Ecto neural progenitor cell (in vitro differentiated cells): ENCODE data around the gene MOB4.
"Not testable (repeated sequence)": the region's sequence is repeated elsewhere in the genome, so short reads cannot be mapped to it uniquely, and the experiment has no call there.

Experiments used
- DNase-seq: peaks from one replicate; pipeline ENCODE4 v3.0.0-alpha.2; 2018; ENCODE audit warnings: low spot score

The MOB4 gene

DNA sequence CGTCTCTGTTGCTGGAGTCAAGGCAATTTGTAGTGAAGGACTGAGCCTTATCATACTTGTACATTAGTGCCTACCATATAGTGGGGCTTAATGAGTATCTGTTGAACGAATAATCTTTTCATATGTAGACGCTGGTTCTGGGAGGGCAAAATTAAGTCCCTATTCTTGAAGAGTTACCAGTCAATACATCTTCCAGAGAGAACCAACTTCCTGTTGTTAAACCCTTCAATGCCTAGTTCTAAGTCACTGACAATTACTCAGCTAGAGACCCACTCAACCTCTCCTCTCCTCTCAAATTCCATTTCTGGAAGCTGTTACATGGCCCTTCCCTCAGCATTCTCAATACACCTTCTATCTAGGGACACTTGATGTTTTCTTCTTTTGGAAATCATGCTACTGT is 1.1 kb upstream of the MOB4 start:
- no peak for DNase-seq

DNA sequence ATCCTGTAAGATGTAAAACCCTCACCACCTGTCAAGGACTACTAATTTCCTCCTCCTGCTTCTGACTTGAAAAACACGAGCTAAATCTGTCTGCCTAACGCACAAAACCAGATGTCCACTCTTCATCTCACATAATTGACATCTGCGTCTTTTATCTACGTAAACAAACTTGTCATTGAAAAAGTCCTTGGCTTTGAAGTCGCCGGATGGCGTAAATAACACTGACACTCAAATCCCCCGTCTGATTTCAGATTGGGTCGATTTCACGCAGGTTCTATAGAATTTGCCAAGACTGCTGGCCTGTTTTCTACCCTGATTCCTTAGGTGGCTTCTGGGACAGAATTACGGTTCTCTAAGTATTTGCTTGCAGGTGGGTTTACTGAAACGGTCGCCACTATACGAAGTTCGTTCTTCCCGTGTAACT is 539 bp upstream of the MOB4 start:
- no peak for DNase-seq

DNA sequence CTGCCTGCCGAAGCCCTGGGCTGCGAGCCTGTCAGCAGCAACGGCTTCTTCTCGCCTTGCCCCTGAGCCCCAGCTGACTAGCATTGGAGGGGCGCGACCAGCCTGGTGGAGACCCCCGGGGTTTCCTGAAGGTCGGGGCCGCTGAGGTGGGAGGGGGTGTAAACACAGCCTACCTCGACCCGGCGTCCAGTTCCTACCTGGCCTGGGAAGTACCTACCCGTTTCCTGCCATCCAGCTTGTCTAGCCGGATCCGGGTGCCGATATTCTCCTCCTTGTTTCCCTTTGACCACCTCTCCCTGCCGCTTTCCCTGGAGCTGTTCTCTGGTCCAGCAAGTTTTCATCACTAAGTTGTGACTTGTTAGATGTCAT is 511 bp downstream of the MOB4 start:
- no peak for DNase-seq

DNA sequence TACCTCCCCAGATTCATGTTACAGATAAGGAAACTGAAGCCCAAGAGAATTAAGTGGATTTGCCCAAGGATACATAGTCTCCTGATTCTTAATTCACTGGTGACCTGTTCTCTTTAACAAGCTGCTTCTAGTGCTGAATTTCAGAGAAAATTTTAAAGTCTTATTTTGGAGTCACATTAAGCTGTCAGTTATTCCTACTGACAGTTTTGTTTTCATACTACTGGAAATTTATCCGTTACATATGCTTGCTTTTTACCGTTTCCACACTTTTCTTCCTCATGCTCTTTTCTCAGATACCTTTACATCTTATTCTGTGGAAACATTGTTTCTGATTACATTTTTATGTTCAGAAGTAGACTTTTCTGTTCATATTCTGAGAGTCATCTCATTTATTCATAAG is 1.3 kb downstream of the MOB4 start:
- DNase-seq, result no peak

DNA sequence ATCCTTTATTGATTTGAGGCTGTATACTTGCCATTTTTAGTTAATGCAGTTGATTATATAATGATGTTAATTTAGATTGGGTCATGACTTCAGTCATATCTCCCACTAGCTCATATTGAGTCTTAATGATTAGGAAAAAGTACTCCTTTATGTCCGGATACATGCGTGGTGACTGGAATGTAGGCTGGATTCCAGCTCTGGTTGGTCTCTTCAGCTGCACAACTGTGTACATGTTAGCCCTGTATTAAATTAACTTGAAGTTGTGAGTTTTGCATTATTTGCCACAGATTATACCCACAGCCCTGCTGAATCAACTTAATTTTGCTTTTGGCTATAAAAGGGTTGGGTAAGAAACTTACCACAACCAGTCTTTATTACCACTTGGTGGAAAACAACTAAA is 22.5 kb downstream of the MOB4 start:
- DNase-seq, result no peak

DNA sequence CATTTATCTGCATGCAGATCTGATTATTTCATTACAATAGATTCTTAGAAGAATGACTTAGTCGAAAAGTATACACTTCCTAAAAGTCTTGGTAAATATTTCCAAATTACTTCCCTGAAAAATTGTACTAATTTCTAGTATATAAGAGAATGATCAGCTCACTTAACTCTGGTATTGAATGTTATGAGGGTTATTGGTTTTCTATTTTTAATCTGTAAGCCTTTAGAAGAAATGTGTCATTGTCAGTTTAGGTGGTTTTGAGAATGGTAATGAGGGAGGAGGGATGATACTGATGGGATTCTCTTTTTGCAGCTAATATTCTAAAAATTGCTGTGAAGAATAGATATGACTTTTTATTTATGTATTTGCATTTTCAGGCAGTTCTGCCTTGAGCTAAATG is 23.9 kb downstream of the MOB4 start:
- DNase-seq, result no peak

DNA sequence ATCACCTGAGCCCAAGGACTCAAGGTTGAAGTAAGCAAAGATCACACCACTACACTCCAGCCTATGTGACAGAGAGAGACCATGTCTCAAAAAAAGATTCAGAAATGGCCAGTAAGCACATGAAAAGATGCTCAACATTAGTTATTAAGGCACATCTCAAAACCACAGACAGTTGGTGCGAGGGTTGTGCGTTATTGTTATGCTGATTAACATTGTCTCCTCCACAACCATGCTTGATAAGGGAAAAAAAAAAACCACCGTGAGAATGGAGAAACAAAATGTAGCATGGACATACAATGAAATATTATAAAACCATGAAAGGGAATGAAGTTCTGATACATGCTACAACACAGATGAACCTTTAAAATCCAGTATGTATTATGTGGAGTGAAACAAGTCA is 27.3 kb downstream of the MOB4 start:
- DNase-seq, result no peak

DNA sequence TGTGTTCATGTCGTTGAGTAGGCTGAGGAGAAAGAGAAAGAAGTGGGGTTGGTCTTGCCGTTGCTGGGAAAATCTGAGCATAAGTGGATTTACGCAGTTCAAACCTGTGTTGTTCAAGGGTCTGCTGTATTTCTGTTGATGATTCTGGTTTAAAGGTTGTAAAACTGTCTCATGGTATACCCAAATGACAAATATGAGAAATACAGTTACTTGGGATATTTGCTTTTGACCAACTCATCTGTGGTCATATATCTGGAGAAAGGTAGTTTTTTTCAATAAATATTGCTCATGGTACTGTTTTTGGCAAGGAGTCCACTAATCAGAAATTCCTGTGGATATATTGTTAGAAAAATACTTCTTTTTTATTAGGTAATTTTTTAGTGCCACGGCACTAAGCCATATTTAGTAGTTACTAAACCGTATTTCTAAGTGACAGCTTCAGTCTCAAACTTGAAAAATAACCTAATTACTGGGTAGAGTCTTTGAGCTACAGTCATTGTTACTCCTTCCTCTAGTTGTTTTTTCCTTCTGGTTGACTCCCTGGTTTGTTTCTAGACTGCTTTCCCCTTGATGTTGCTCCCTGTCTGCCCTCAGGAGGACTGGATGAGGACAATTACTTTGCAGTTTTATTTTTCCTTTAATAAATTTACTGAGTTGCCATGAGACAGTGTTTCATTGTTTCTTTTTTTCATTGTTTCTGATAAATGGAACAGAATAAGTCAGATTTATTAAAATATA is 31.5 kb downstream of the MOB4 start:
- DNase-seq, result no peak

DNA sequence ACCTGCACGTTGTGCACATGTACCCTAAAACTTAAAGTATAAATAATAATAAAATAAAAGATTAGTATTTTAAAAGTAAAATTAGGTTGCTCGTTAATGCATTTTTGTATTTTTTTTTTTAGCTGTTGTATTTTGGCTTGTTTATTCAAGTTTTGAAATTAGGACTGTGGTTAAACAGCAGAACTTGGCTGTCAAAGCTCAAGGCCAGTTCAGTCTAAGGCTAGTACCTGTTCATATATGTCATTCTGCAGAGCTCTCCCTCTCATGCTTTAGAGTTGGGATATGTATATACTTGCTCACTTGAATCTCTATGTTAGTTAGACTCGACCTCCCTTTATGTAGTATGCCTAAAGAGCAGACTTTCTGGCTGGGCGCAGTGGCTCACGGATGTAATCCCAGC is 32.7 kb downstream of the MOB4 start:
- no peak for DNase-seq

DNA sequence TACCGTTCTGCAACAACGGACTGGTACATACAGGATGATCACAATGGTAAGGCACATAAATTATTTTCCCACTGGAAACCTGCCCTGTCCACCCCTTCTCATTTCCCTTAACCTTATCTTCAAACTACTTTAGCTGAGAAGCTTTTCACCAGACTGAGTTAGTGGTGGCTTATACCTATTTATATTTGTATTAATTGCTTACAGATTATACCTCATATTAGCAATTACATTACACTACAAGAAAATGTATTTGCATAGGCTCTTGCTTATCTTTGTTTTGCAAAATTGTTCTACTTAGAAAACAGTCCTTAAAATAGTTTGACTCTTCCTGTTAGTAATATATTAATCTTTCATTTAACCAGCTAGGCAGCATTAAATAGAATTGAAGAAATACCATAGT is 35.4 kb downstream of the MOB4 start:
- not testable (repeated sequence) for DNase-seq

DNA sequence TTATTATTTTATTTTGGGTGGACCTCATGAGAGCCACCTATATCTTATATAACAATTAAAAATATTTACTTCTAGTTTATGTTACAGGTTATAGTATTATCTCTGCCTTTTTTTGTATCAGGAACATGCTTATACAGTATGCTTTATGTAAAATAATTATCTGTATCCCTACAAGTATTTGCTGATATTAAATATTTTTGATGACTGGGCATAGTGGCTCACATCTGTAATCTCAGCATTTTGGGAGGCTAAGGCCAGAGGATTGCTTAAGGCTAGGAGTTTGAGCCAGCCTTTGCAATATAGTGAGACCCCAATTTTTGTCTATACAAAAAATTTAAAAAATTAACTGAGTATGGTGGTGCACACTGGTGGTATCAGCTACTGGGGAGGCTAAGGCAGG is 39.6 kb downstream of the MOB4 start:
- DNase-seq, result no peak

DNA sequence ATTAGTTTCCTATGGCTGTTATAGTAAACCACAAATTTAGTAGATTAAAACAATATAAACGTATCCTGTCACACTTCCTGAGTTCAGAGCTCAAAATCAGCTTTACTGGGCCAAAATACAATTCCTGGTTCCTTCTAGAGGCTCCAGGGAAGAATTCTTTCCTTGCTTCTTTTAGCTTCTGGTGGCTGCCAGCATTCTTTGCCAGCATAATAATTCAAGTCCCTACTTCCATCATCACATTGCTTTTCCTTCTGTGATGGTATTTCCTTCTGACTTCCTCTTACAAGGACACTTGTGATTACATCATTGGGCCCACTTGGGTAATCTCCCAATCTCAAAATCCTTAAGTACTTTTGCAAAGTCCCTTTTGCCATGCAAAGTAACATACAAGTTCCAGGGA is 40.6 kb downstream of the MOB4 start:
- DNase-seq, result no peak

DNA sequence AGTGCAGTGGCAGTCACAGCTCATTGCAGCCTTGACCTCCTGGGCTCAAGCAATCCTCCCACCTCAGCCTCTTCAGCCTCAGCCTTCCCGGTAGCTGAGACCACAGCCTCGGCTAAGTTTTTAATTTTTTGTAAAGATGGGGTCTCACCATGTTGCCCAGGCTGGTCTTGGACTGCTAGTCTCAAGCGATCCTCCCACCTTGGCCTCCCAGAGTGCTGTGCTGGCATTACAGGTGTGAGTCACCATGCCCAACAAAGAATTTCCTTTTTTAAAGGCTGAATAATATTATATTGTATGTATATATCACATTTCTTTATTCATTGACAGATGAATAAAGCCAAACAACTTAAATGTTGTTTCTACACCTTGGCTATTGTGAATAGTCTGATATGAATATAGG is 42.5 kb downstream of the MOB4 start:
- no peak for DNase-seq

DNA sequence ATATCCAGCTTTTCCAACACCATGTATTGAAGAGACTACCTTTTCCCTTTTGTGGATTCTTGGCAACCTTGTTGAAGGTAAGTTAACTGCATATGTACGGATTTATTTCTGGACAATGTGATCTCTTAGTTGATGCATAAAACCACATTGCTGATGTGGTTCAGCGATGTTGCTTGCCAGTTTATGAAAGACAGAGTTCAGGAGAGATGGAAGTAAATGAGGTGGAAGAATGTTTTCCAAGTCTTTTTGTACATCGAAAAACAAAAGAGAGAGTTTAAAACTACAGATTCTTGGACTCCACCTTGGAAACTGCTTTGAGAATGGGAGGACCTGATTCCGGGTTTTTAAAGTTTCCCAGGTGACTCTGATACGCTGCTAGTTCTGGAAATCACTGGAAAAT is 43.8 kb downstream of the MOB4 start:
- DNase-seq, result no peak

DNA sequence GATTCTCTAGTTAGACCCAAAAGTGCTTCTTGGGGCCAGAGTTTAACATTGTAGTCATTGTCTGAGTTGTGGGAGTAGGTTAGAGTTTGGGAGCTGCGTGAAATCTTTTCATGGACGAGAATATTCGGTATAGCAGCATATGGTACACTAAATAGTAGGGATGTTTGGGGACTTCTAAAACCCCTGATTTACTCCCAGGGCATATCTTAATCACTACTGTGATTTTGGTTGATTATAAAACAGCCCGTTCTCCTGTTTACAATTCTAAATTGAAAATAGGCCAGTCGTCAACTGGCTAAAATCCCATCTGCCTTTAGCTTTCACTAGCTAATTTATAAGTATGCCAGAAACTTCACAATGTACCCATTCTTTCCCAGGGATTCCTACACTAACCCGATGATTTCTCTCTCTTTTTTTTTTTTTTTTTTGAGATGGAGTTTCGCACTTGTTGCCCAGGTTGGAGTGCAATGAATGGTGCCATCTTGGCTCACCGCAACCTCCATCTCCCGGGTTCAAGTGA is 44.3 kb downstream of the MOB4 start:
- no peak for DNase-seq

DNA sequence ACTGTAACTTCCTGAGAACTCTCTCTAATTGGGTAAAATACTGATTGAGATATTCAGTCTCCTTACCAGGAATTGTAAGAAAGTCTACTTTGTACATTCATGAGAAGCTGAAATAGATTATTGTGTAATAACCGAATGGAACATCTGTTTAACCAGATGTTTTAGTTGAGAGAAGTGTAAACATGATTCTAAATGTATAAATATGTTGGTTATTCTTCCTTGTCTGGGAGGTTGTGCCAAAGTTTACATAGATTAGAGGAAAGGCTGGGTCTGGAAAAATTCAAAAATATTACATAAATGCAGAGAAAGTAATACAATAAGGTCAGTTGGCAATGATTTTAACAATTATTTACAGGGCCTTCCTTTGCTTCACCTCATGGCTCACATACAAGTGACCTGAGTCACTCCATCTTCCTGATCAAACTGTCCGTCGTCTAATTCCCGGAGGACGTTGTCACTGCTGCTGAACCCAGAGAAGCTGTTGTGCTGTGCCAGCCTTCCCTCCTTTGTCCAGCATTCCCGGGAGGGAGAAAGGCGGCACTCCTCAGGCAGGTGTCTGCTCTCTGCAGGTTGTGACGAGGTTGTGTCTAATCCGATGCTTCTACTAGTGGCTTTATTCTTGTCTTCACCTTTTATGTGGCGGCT is 55.9 kb downstream of the MOB4 start:
- DNase-seq, result no peak

DNA sequence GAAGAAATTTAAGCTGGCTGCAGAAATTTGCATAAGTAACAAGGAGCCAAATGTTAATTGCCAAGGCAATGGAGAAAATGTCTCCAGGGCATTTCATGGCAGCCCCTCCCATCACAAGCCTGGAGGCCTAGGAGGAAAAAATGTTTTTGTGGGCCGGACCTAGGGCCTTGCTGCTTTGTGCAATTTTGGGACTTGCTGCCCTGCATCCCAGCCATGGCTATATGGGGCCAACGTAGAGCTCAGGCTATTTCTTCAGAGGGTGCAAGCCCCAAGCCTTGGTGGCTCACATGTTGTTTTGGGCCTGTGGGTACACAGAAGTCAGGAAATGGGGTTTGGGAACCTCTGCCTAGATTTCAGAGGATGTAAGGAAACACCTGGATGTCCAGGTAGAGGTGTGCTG is 57.7 kb downstream of the MOB4 start:
- no peak for DNase-seq

DNA sequence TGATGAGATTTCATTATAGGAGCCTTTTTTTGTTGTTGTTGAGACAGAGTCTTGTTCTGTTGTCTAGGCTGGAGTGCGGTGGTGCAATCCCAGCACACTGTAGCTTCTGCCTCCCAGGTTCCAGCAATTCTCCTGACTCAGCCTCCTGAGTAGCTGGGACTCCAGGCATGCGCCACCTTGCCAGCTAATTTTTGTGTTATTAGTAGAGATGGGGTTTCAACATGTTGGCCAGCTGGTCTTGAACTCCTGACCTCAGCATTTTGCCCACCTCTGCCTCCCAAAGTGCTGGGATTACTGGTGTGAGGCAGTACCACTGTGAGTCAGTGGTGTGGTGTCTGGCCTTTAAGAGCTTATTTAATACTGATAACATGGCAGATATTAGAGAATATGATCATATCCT is 60.1 kb downstream of the MOB4 start:
- no peak for DNase-seq

DNA sequence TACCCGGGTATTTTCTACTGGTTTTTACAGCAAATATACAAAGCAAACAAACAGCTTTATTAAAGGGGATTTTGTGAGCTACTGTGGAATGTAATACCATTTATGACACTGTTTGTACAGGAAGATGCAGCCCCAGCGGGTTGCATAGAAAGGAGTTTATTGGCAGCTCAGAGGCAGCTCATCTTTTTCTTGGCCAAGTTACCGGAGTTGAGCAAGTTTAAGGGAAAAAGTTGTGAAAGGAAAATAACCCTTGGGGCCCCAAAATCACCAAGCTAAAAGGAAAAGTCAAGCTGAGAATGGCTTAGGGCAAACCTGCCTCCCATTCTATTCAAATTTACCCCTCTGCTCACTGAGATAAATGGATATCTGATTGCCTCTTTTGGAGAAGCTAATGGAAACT is 60.8 kb downstream of the MOB4 start:
- DNase-seq, result no peak

DNA sequence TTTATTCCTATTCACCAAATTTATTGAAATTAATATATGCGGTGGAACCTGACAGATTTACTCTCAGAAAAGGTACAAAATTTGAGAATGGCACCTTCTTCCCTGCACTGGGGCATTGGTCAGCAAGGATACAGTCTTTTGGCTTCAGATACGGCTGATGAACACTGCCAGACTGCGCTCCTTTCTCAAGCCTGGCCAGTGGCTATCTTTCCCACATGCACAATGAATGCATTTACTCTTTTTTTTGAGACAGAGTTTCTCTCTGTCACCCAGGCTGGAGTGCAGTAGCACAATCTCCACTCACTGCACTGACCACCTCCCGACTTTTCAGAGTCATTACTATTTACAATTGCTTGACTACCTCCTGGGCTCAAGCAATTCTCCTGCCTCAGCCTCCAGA is 61.6 kb downstream of the MOB4 start:
- no peak for DNase-seq

DNA sequence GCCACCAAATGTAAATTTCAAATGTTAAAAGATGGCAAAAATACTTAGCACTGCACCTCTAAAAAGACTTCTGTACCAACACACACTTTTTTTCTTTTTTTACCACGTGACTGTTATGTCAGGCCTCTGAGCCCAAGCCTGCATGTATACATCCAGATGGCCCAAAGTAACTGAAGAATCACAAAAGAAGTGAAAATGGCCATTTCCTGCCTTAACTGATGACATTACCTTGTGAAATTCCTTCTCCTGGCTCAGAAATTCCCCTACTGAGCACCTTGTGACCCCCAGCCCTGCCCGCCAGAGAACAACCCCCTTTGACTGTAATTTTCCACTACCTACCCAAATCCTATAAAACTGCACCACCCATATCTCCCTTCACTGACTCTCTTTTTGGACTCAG is 62.4 kb downstream of the MOB4 start:
- DNase-seq, result not testable (repeated sequence)

DNA sequence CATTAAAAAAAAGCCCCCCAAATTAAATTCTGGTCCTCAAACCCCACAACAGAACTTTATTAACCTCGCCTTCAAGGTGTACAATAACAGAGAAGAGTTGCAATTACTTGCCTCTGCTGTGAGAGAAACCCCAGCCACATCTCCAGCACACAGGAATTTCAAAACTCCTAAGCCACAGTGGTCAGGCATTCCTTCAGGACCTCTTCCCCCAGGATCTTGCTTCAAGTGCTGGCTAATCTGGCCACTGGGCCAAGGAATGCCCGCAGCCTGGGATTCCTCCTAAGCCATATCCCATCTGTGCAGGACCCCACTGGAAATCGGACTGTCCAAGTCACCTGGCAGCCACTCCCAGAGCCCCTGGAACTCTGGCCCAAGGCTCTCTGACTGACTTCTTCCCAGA is 64.3 kb downstream of the MOB4 start:
- DNase-seq, result not testable (repeated sequence)

DNA sequence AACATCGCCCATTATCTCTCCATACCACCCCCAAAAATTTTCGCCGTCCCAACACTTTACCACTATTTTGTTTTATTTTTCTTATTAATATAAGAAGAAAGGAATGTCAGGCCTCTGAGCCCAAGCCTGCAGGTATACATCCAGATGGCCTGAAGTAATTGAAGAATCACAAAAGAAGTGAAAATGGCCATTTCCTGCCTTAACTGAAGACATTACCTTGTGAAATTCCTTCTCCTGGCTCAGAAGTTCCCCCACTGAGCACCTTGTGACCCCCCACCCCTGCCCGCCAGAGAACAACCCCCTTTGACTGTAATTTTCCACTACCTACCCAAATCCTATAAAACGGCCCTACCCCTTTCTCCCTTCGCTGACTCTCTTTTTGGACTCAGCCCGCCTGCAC is 71.4 kb downstream of the MOB4 start:
- not testable (repeated sequence) for DNase-seq
